Peyer's patch (tissue), 4 donors: ENCODE measurements around the gene KRTAP15-1.

ENCODE experiments used
- POLR2A ChIP-seq, 2 donors: fragments of 450-650 bp; IDR thresholded peaks; one replicate each; pipeline ENCODE4 v1.5.1; 2017; ENCODE audit warnings: antibody characterized with exemption in 2 of 2, mild to moderate bottlenecking in 2 of 2, moderate library complexity in 2 of 2
- TF ChIP-seq, protein P1 (sequence below), 6 experiments: fragments of 450-650 bp in 4 of 6; fragments of 200-600 bp in 2 of 6; sonication (generic) in 1 of 6; IDR thresholded peaks; one replicate each; pipeline ENCODE4 v1.5.1; 2017 to 2019; ENCODE audit warnings: antibody characterized with exemption in 6 of 6, mild to moderate bottlenecking in 3 of 6, moderate library complexity in 1 of 6

DNA sequence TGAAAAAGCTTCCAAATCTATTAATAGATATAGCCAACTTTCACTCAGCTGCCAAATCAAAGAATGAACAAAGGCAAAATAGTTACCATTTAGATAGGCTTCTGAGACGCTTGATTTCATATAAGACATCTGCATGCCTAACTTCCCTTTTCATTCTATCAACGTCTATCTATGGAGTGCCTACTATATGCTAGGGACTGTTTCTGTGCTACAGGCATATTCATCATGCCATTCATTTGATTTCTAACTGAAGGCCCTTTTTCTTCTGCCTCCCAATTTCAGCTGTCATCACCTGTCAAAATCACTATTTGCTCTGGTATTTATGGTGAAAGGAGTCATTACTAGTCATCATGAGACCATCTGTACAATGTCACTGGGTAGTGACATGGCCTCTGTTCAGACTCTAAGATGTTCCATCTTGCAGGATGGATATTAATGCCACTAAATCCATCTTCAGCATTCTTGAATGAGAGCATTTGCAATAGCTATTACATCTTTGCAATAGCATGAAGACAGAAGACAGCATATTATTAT is 48.5 kb upstream of the KRTAP15-1 start:
- TF ChIP-seq POLR2A (IDR thresholded peaks at IDR 0.05) = no peak
- TF ChIP-seq, protein P1, sequence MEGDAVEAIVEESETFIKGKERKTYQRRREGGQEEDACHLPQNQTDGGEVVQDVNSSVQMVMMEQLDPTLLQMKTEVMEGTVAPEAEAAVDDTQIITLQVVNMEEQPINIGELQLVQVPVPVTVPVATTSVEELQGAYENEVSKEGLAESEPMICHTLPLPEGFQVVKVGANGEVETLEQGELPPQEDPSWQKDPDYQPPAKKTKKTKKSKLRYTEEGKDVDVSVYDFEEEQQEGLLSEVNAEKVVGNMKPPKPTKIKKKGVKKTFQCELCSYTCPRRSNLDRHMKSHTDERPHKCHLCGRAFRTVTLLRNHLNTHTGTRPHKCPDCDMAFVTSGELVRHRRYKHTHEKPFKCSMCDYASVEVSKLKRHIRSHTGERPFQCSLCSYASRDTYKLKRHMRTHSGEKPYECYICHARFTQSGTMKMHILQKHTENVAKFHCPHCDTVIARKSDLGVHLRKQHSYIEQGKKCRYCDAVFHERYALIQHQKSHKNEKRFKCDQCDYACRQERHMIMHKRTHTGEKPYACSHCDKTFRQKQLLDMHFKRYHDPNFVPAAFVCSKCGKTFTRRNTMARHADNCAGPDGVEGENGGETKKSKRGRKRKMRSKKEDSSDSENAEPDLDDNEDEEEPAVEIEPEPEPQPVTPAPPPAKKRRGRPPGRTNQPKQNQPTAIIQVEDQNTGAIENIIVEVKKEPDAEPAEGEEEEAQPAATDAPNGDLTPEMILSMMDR (IDR thresholded peaks at IDR 0.05) = no peak
